GM06990 (cell line): ENCODE data around the gene SPOCK3.
"Not testable (repeated sequence)": the region's sequence is repeated elsewhere in the genome, so short reads cannot be mapped to it uniquely, and the experiment has no call there.

Source experiments
- DNase-seq: peaks from one replicate; pipeline ENCODE4 v3.0.0-alpha.2; 2011; ENCODE audit not compliant: insufficient read length; ENCODE audit errors: extremely low read depth
- H3K27me3 ChIP-seq: replicated peaks from 2 replicates; pipeline ENCODE4 v1.6.0; 2011; ENCODE audit warnings: low read length; ENCODE audit not compliant: control insufficient read depth, insufficient read depth
- H3K36me3 ChIP-seq: 2 replicates; pipeline ENCODE4 v1.5.1; 2011; ENCODE audit warnings: low read length; ENCODE audit not compliant: control insufficient read depth, insufficient read depth
- H3K4me3 ChIP-seq: replicated peaks from 2 replicates; pipeline ENCODE4 v1.5.1; 2011; ENCODE audit warnings: low read depth, mild to moderate bottlenecking, control low read depth, low read length
- CTCF ChIP-seq: IDR thresholded peaks from 2 replicates; pipeline ENCODE4 v1.5.1; 2011; ENCODE audit warnings: low read length, control low read depth, mild to moderate bottlenecking, inconsistent platforms; ENCODE audit not compliant: insufficient read depth, poor library complexity, severe bottlenecking

The SPOCK3 gene

GRCh38 chr4:166886718-166887117, 347.6 kb downstream of the SPOCK3 start:
- DNase-seq = no peak
- H3K27me3 ChIP-seq = no peaks in the 10 kb centered on the region
- no peak overlapping the region for H3K4me3 ChIP-seq
- no peak for TF ChIP-seq CTCF
- H3K36me3 ChIP-seq = no peaks in the 10 kb centered on the region

- no peak overlapping the region for H3K4me3 ChIP-seq
- H3K36me3 ChIP-seq = no peaks in the 10 kb centered on the region
- H3K27me3 ChIP-seq = no peaks in the 10 kb centered on the region
- DNase-seq = no peak
- no peak for TF ChIP-seq CTCF
Observed at GRCh38 chr4:166882221-166882620, 352.1 kb downstream of the SPOCK3 start.

- no peak for DNase-seq
- Histone ChIP-seq H3K4me3 (no peak overlapping the region), H3K36me3 (no peaks in the 10 kb centered on the region), H3K27me3 (no peaks in the 10 kb centered on the region)
- no peak for TF ChIP-seq CTCF
Observed at GRCh38 chr4:166875821-166876220, 358.5 kb downstream of the SPOCK3 start.

- Histone ChIP-seq H3K27me3 (no peaks in the 10 kb centered on the region), H3K4me3 (no peak overlapping the region), H3K36me3 (no peaks in the 10 kb centered on the region)
- no peak for TF ChIP-seq CTCF
- DNase-seq = no peak
Observed at GRCh38 chr4:166862032-166862431, 372.3 kb downstream of the SPOCK3 start.

- H3K27me3 ChIP-seq, H3K4me3 ChIP-seq, DNase-seq, H3K36me3 ChIP-seq: not testable (repeated sequence)
Observed at GRCh38 chr4:166850398-166850797, 383.9 kb downstream of the SPOCK3 start.

DNA sequence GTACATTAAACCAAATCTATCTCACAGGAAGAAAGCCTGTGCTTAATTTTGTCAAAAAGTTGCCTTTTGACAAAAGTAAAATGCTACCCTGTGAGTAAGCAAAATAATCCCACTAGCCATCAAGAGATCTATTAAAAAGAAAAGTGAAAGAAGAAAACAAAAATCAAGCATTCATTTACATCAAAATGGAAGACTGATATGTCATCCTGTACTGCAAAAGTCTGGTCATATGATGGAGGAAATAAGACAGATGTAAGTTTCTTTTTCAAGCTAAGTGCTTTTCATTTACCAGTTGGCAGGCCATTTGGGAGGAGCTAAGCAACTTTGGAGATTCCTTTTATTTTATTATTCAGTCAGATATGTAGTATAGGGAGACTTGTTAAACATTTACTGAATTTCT, 387.4 kb downstream of the SPOCK3 start:
- no peak overlapping the region for H3K4me3 ChIP-seq
- H3K27me3 ChIP-seq = no peaks in the 10 kb centered on the region
- H3K36me3 ChIP-seq = no peaks in the 10 kb centered on the region
- no peak for DNase-seq
- TF ChIP-seq CTCF = no peak
